ENCODE data around the gene FAT1.

Gene FAT1

GRCh38 chr4:186557486-186557885 is 166.2 kb downstream of the FAT1 start:
- no peak for TF ChIP-seq TCF12 (IDR thresholded peaks at IDR 0.05; ENCODE audit: low read depth)
- TF ChIP-seq MAX (IDR thresholded peaks at IDR 0.05), result no peak
- TF ChIP-seq YY1 (IDR thresholded peaks at IDR 0.05; ENCODE audit: low read depth), result no peak
- no peak for TF ChIP-seq EGR1 (IDR thresholded peaks at IDR 0.05)
- TF ChIP-seq NFIC (IDR thresholded peaks at IDR 0.05), result no peak
- TF ChIP-seq EP300 (IDR thresholded peaks at IDR 0.05; ENCODE audit: borderline replicate concordance), result no peak
- TF ChIP-seq RAD21 (IDR thresholded peaks at IDR 0.05; ENCODE audit: low read depth), result no peak
- no peak for TF ChIP-seq CEBPB (IDR thresholded peaks at IDR 0.05)
- no peak for TF ChIP-seq CREB1 (IDR thresholded peaks at IDR 0.05; ENCODE audit: low read depth)
- no peak for TF ChIP-seq USF1 (IDR thresholded peaks at IDR 0.05)
- TF ChIP-seq REST (IDR thresholded peaks at IDR 0.05; ENCODE audit: low read depth), result no peak
- no peak for TF ChIP-seq TEAD4 (IDR thresholded peaks at IDR 0.05)
- TF ChIP-seq TAF1 (IDR thresholded peaks at IDR 0.05; ENCODE audit: low read depth), result no peak
- TF ChIP-seq ZBTB7A (IDR thresholded peaks at IDR 0.05; ENCODE audit: low read depth), result no peak
- no peak for TF ChIP-seq FOXM1 (IDR thresholded peaks at IDR 0.05; ENCODE audit: borderline replicate concordance, low read depth)

GRCh38 chr4:186557061-186557460 is 166.6 kb downstream of the FAT1 start:
- no peak for TF ChIP-seq ZBTB7A (IDR thresholded peaks at IDR 0.05; ENCODE audit: low read depth)
- TF ChIP-seq REST (IDR thresholded peaks at IDR 0.05; ENCODE audit: low read depth), result no peak
- TF ChIP-seq MAX (IDR thresholded peaks at IDR 0.05), result no peak
- no peak for TF ChIP-seq RAD21 (IDR thresholded peaks at IDR 0.05; ENCODE audit: low read depth)
- no peak for TF ChIP-seq FOXM1 (IDR thresholded peaks at IDR 0.05; ENCODE audit: borderline replicate concordance, low read depth)
- no peak for TF ChIP-seq CEBPB (IDR thresholded peaks at IDR 0.05)
- TF ChIP-seq USF1 (IDR thresholded peaks at IDR 0.05), result no peak
- no peak for TF ChIP-seq EGR1 (IDR thresholded peaks at IDR 0.05)
- no peak for TF ChIP-seq CREB1 (IDR thresholded peaks at IDR 0.05; ENCODE audit: low read depth)
- no peak for TF ChIP-seq TEAD4 (IDR thresholded peaks at IDR 0.05)
- no peak for TF ChIP-seq EP300 (IDR thresholded peaks at IDR 0.05; ENCODE audit: borderline replicate concordance)

- TF ChIP-seq TAF1 (IDR thresholded peaks at IDR 0.05; ENCODE audit: low read depth), result no peak
- TF ChIP-seq YY1 (IDR thresholded peaks at IDR 0.05; ENCODE audit: low read depth), result 0 out of 2 replicates have a peak, but pooled peaks have one; percentile 12
- TF ChIP-seq EGR1 (IDR thresholded peaks at IDR 0.05), result peak; percentile 70
- TF ChIP-seq RAD21 (IDR thresholded peaks at IDR 0.05; ENCODE audit: low read depth), result peak; percentile 63; the same call in 1 of the 2 replicates
Observed at GRCh38 chr4:186554914-186555827, 168.5 kb downstream of the FAT1 start, which contains the start of gene MTNR1A. TSS of gene MTNR1A (minus strand) at chr4:186555567. CDS start at chr4:186555365, 202 bp downstream.

GRCh38 chr4:186554539-186554913 is 169.1 kb downstream of the FAT1 start:
- TF ChIP-seq MAX (IDR thresholded peaks at IDR 0.05) (peak; percentile 2; the same call in 1 of the 2 replicates), RAD21 (IDR thresholded peaks at IDR 0.05; ENCODE audit: low read depth) (peak; percentile 35; the same call in 1 of the 2 replicates), EGR1 (IDR thresholded peaks at IDR 0.05) (no peak), TCF12 (IDR thresholded peaks at IDR 0.05; ENCODE audit: low read depth) (0 out of 2 replicates have a peak, but pooled peaks have one; percentile 32)

- TF ChIP-seq FOXM1 (IDR thresholded peaks at IDR 0.05; ENCODE audit: borderline replicate concordance, low read depth) (no peak), ZBTB7A (IDR thresholded peaks at IDR 0.05; ENCODE audit: low read depth) (no peak), EP300 (IDR thresholded peaks at IDR 0.05; ENCODE audit: borderline replicate concordance) (no peak), CEBPB (IDR thresholded peaks at IDR 0.05) (no peak), TAF1 (IDR thresholded peaks at IDR 0.05; ENCODE audit: low read depth) (no peak), TCF12 (IDR thresholded peaks at IDR 0.05; ENCODE audit: low read depth) (no peak), TEAD4 (IDR thresholded peaks at IDR 0.05) (no peak), CREB1 (IDR thresholded peaks at IDR 0.05; ENCODE audit: low read depth) (no peak), USF1 (IDR thresholded peaks at IDR 0.05) (no peak)
Observed at GRCh38 chr4:186553717-186554116, 169.9 kb downstream of the FAT1 start.
